Bronchial smooth muscle cell (primary cell): ENCODE results near the gene TMEM184B. TPM values are rescaled to one million over a fixed set of nuclear protein-coding genes. Genes with fewer than 3 reads are reported as not detected.

ENCODE experiments used
- total RNA-seq: library from RNA; depleted of rRNA; stranded (reverse); fragments of >200 nt; gene quantifications from 2 replicates; pipeline ENCODE4 v1.2.1, GENCODE V29; 2014

The TMEM184B gene
- 14.1 and 15.4 TPM in 2 replicates for total RNA-seq

DNA sequence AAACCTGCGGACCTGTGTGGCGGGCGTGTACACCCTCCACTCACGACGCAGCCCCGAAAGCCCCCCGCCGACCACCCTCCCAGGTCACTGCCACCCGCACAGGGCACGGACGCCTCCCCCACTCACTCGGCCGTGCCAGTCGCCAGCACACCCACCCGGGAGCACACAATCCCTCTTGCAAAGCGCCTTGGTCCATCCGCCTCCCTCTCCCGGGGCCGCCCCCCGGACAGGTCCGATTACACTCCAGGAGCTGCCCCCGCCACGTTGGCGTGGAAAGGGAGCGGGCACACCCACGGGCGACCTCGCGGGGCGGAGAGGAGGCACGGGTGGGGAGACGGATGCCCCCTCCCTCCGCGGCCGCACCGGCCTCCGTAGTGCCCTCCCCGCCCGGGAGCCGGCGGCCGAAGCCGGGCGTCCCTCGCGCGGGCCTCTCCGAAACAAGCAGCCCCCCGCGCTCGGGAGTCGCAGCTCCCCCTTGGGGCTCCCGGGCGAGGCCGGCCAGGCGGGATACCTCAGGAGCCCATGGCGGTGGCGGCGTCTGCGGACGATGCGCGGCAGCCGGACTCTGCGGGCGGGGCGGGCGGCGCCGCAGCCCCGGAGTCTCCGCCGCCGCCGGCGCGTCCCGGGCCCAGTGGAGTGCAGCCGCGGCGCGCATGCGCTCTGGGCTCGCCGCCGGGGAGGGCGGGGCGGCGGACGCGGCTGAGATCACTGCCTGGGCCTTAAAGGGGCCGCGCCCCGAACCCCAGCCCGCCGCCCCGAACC lies at the start of gene TMEM184B:
TSS of gene TMEM184B (minus strand) at position 638 of the 762 bp plus-strand sequence. CDS start 25,049 bp downstream, outside the sequence.

DNA sequence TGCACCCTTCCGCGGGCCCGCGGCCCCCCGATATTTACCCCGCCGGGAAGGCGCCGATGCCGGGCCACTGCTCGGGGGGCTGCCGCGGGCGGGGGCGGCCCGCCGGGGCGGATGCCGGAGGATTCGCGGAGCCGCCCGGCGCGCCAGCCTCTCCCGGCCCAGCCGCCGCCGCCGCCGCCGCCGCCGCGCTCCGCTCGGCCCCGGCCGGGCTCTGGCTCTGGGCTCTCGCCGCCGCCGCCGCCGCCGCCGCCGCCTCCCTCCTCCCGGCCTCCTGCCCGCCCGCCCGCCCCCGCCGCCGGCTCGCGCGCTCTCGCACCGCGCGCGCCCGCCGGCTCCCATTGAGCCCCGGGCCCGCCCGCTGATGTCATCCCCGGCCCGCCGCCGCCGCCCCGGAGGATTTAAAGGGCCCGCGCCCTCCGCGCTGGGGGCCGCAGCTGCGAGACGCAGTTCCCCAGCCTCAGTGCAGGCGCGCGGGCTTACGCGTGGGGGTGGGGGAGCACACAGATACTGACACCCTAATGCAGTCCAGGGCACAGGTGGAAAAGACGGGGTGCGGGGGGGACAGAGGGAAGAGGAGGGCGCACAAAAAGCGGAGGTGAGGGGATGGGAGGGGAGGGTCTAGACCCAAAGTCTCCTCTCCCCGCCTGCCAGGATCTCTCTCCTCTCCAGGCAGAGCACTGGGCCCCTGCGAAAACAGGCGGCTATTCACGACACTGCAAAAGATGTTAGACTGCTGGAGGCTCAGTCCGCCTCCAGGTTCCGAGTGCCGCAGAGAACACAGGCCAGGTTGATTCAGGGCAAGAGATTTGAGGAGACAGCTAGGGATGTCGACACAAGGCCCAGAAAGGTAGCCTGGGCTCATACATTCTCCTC lies 44.5 kb upstream of the TMEM184B start, which contains the start of gene CSNK1E:
TSS of gene CSNK1E (minus strand) at position 312 of the 873 bp plus-strand sequence. CDS start 3,276 bp downstream, outside the sequence.

DNA sequence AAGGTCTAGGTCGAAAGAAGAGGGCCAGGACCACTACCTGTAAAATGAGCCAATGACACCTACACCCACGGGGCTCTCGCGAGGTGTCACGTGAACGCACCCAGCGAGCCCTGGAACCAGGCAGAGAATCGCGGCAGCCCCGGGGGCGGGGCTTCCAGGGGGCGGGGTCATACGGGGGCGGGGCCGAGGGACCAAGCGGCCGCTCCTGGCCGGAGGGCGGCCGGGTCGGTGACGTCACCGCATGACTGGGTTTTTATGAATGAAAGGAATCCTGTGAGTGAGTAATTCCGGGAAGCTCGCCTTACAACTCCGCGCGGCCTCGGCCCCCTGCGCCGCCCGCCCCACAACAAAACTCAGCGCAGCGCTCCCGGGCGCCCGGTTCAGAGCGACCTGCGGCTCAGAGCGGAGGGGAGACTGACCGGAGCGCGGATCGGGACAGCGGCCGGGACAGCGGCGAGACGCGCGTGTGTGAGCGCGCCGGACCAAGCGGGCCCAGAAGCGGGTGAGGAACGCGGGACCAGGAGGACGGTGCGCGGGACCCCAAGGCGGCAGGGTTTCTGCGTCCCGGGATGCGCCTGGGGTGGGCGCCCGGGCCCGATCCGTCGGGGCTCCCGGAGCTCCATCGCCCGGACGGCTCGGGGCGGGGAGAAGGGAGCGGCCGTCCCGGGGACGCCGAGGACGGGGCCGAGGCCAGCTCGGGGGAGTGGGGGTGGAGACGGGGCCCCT lies 70.9 kb downstream of the TMEM184B start, which contains the start of gene MAFF:
TSS of gene MAFF (plus strand) at position 284 of the 726 bp plus-strand sequence. CDS start 11,860 bp downstream, outside the sequence.

DNA sequence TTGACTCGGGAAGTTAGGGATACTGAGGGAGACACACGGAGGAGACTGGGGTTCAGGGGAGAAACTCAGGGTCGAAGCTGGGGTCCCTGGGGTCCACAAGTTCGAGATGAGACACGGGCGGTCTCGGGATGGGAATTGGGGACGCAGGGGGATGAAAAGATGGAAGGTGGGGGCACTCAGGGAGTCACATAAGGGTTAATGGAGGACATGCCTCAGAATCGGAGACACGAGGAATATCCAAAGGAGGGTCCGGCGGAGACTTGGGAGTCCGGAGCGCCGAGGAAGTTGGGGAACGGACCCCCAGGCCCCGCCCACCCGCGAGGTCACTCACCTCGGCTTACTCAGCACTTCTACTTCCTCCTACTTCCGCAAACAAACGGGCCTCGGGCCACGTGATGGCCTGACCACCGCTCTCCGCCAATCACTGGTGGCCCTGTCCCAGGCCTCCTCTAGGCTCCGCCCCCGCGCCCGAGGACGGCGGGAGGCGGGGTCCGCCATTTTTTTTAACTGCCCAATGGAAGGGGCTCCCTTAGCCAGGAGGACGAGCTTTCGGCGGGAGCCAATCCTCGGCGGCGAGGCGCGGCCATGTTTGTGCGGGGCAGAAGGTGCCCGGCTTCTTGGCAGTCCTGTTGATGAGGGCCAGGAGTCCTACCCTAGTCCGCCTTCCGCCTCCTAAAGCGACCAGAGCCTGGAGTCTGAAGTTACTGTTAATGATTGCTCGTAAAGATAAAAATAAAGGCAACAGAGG lies 91.2 kb downstream of the TMEM184B start, which contains the start of gene PLA2G6:
TSS of gene PLA2G6 (minus strand) at position 378 of the 748 bp plus-strand sequence. CDS start 12,404 bp downstream, outside the sequence.

Other genes with a start within 250 kb of the TMEM184B start
- gene PICK1, start 215.6 kb downstream of the TMEM184B start, total RNA-seq: 9.6 and 13.4 TPM in 2 replicates
- 0.32 and 0.60 TPM in 2 replicates for gene SLC16A8, start 188.8 kb downstream of the TMEM184B start, total RNA-seq
- 0.69 and 1.1 TPM in 2 replicates for gene BAIAP2L2, start 162.3 kb downstream of the TMEM184B start, total RNA-seq
- 17.8 and 37.4 TPM in 2 replicates for gene PLA2G6, start 91.2 kb downstream of the TMEM184B start, total RNA-seq
- 9.5 and 15.0 TPM in 2 replicates for gene MAFF, start 71.0 kb downstream of the TMEM184B start, total RNA-seq
- gene CSNK1E, start 44.4 kb upstream of the TMEM184B start, total RNA-seq: 59.6 and 79.3 TPM in 2 replicates
- gene KCNJ4, start 182.2 kb upstream of the TMEM184B start, total RNA-seq: not detected in 2 replicates
- 43.8 and 67.6 TPM in 2 replicates for gene KDELR3, start 195.1 kb upstream of the TMEM184B start, total RNA-seq
- 311 and 366 TPM in 2 replicates for gene DDX17, start 233.3 kb upstream of the TMEM184B start, total RNA-seq